ENCODE measurements around the gene SMIM44. TPM values are rescaled to one million over a fixed set of nuclear protein-coding genes. Genes with fewer than 3 reads are reported as not detected.

SMIM44 gene
- polyA plus RNA-seq, 1 experiment, result not detected

DNA sequence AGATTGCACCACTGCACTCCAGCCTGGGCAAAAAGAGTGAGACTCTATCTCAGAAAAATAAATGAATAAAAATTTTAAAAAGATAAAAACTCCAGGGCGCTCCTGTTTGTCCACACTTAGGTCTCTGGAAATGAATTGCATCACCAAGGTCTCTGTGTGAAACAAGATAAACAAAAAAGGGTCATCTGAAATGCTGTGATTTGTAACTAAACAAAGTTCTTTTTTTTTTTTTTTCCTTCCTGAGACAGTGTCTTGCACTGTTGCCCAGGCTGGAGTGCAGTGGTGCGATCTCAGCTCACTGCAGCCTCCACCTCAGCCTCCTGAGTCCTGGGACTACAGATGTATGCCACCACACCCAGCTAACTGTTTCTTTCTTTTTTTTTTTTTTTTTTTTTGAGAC, 34.4 kb upstream of the SMIM44 start:
- ChIA-PET POLR2A (interaction anchor here (0.6 to 0.7 kb wide), 4 partner anchors 96 to 1791 kb away, joined by 3 to 10 read pairs (median 4); no protein-coding TSS in a partner anchor), CTCF (interaction anchor here (1.2 to 1.3 kb wide), 2 partner anchors 29 to 32 kb away, joined by 3 to 7 read pairs; no protein-coding TSS in a partner anchor)
- no peak for DNase-seq (ENCODE audit: low read depth, low spot score)
- no peak overlapping the region for H3K4me3 ChIP-seq (ENCODE audit: low read depth, low read length)
- no peak overlapping the region for H3K27ac ChIP-seq (ENCODE audit: low read depth, low read length)
- TF ChIP-seq CTCF (IDR thresholded peaks at IDR 0.05; ENCODE audit: low read depth, low read length), result no peak
- H3K9me3 ChIP-seq (ENCODE audit: control insufficient read depth, insufficient read depth, low read length), result no peaks in the 10 kb centered on the region; the same call in 1 of the 2 replicates
- H3K27me3 ChIP-seq (ENCODE audit: control insufficient read depth, insufficient read depth, low read length), result no peaks in the 10 kb centered on the region

DNA sequence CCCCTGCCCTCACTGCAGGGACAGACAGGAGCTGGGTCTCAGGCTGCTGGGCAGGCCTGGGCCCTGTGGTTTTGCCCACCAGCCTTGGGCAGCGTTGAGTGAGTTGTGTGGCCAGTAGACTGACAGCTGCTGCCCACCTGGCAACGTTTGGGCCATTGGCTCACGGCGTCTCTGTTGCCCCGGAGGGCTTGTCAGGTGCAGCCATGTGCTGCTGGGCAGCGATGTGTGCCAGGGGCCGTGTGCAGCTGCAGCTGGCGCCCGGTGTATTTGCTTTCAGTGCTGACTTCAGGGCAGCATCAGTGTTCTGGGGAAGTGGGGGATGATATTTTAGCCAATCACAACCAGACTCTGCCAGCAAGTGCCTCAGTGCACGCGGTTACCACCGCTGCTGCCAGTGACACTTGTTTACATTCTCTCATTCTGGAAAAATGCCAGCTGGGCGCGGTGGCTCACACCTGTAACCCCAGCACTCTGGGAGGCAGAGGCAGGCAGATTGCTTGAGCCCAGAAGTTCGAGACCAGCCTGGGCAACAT, 33.5 kb upstream of the SMIM44 start:
- DNase-seq (ENCODE audit: low read depth, low spot score), result no peak
- POLR2A ChIA-PET, result no interaction called here
- Histone ChIP-seq H3K4me3 (ENCODE audit: low read depth, low read length) (no peak overlapping the region), H3K9me3 (ENCODE audit: control insufficient read depth, insufficient read depth, low read length) (no peaks in the 10 kb centered on the region; the same call in 1 of the 2 replicates), H3K27me3 (ENCODE audit: control insufficient read depth, insufficient read depth, low read length) (no peaks in the 10 kb centered on the region), H3K27ac (ENCODE audit: low read depth, low read length) (no peak overlapping the region)
- no peak for TF ChIP-seq CTCF (IDR thresholded peaks at IDR 0.05; ENCODE audit: low read depth, low read length)
- CTCF ChIA-PET, result interaction anchor here (1.2 to 1.4 kb wide), 2 partner anchors 30 to 190 kb away, joined by 3 to 5 read pairs; no protein-coding TSS in a partner anchor

DNA sequence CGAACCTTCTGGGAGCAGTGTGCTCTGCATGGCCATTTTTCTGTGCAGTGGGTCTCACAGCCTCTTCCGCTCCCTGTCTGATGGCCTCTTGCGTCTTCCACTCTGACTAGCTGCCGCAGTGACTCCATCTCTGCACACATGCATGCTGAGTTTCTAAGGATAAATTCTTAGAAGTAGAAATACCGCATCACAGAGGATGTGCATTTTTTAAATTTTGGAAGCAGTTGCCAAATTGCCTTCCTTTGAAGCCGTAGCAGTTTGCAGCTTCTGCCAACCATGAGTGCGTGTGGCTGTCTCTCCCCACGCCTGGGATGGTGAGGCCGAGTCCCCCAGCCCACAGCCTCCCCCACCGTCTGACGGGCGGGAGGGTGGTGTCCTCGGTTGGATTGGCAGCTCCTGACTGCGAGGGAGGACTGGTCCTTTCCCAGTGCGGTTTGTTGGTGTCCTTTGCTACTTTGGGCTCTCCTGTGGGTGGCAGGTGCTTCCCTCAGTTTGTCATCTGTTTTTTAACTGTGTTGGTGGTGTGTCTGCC, 32.7 kb upstream of the SMIM44 start:
- TF ChIP-seq CTCF (IDR thresholded peaks at IDR 0.05; ENCODE audit: low read depth, low read length), result no peak
- DNase-seq (ENCODE audit: low read depth, low spot score), result no peak
- POLR2A ChIA-PET, result interaction anchor here (1.3 kb wide), 1 partner anchor 30 kb away, joined by 3 read pairs; no protein-coding TSS in a partner anchor
- Histone ChIP-seq H3K9me3 (ENCODE audit: control insufficient read depth, insufficient read depth, low read length) (no peaks in the 10 kb centered on the region; the same call in 1 of the 2 replicates), H3K27me3 (ENCODE audit: control insufficient read depth, insufficient read depth, low read length) (no peaks in the 10 kb centered on the region), H3K27ac (ENCODE audit: low read depth, low read length) (peak overlapping the region; percentile 2), H3K4me3 (ENCODE audit: low read depth, low read length) (no peak overlapping the region)
- CTCF ChIA-PET, result interaction anchor here (0.7 to 1.4 kb wide), 2 partner anchors 23 to 190 kb away, joined by 3 to 5 read pairs; partner anchors contain the start of gene TEKTIP1

- DNase-seq (ENCODE audit: low read depth, low spot score), result no peak
- no peak overlapping the region for H3K27ac ChIP-seq (ENCODE audit: low read depth, low read length)
- ChIA-PET CTCF (no interaction called here), POLR2A (interaction anchor here (1.3 kb wide), 1 partner anchor 31 kb away, joined by 3 read pairs; no protein-coding TSS in a partner anchor)
- no peak for TF ChIP-seq CTCF (IDR thresholded peaks at IDR 0.05; ENCODE audit: low read depth, low read length)
- no peak overlapping the region for H3K4me3 ChIP-seq (ENCODE audit: low read depth, low read length)
- no peaks in the 10 kb centered on the region; the same call in 1 of the 2 replicates for H3K9me3 ChIP-seq (ENCODE audit: control insufficient read depth, insufficient read depth, low read length)
- no peaks in the 10 kb centered on the region for H3K27me3 ChIP-seq (ENCODE audit: control insufficient read depth, insufficient read depth, low read length)
These were observed 31.7 kb upstream of the SMIM44 start for GRCh38 chr19:3514930-3515329.
